A673 (cell line): Measurements from ENCODE around the gene CLEC20A.

Source experiments
- CTCF ChIP-seq: fragments of 300-800, 200-600 bp; sonication (generic); conservative IDR thresholded peaks from 2 replicates; pipeline ENCODE4 v1.5.1; 2017; ENCODE audit warnings: low read depth, mild to moderate bottlenecking, antibody characterized with exemption, low read length, moderate library complexity, mixed read lengths
- EZH2 ChIP-seq: fragments of 200-600 bp; sonication (generic); IDR thresholded peaks from 2 replicates; pipeline ENCODE4 v1.6.1; 2017; ENCODE audit warnings: borderline replicate concordance, low read depth, mild to moderate bottlenecking, mixed read lengths, antibody characterized with exemption, low read length; ENCODE audit not compliant: poor library complexity, severe bottlenecking

DNA sequence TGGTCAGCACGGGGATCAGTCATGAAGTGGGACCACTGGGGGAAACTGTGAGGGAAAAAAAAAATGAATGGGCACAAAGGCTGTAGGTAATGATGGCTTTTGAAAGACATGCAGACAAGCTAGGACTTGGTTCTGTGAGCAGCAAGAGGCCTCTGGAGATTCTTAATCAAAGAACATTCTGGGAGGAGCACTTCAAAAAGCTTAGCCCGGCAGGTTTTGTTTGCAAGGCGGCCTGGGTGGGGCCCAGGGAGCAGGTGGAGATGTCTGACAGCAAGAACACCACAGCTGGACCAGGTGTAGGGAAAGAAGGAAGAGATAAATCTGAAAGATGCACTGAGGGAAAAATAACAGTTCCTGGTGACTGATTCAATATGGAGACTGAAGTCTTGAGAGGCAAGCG is 22.1 kb upstream of the CLEC20A start:
- TF ChIP-seq CTCF (no peak), EZH2 (no peak)
